Coronary artery (tissue), 2 donors: ENCODE data around the gene P2RX7.

Experiments
- DNase-seq: peaks from one replicate; pipeline ENCODE4 v3.0.0-alpha.2; 2017; ENCODE audit warnings: low spot score
- H3K27ac ChIP-seq, 2 donors: fragments of 200-600 bp; sonication (generic); one replicate each; pipeline ENCODE4 v1.5.1; 2016 to 2019
- H3K4me3 ChIP-seq: fragments of 200-600 bp; sonication (generic); 2 replicates; pipeline ENCODE4 v1.5.1; 2016; ENCODE audit warnings: mild to moderate bottlenecking, moderate library complexity
- CTCF ChIP-seq: fragments of 200-600 bp; sonication (generic); IDR thresholded peaks from one replicate; pipeline ENCODE4 v1.5.1; 2019; ENCODE audit warnings: antibody characterized with exemption

P2RX7 gene

GRCh38 chr12:121230538-121230907, 97.8 kb downstream of the P2RX7 start:
- Histone ChIP-seq H3K4me3 (no peak overlapping the region), H3K27ac (no peak overlapping the region)

DNA sequence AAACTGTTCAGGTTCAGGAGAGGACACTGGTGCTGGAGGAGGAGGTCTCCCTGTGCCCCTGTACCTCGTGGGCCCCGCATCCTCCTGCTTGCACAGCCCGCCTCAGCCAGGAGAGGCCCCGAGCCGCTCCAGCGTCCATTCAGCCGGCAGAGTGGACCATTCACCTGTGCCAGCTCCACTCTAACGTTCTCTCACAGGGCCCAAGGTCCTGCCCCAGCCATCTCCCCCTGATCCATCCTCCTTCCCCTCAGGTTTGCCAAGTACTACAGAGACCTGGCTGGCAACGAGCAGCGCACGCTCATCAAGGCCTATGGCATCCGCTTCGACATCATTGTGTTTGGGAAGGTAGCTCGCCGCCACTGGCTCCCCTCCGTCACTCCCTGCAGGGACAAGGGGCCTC, 99.5 kb downstream of the P2RX7 start:
- no peak for DNase-seq
- Histone ChIP-seq H3K4me3 (no peak overlapping the region), H3K27ac (no peak overlapping the region)
- no peak for TF ChIP-seq CTCF

More at GRCh38 chr12:121230538-121230907, 97.8 kb downstream of the P2RX7 start:
- TF ChIP-seq CTCF = no peak
- DNase-seq = no peak

GRCh38 chr12:121232977-121233627, 100.4 kb downstream of the P2RX7 start:
- no peak for DNase-seq
- Histone ChIP-seq H3K4me3 (no peak overlapping the region), H3K27ac (no peak overlapping the region)
- TF ChIP-seq CTCF = no peak

DNA sequence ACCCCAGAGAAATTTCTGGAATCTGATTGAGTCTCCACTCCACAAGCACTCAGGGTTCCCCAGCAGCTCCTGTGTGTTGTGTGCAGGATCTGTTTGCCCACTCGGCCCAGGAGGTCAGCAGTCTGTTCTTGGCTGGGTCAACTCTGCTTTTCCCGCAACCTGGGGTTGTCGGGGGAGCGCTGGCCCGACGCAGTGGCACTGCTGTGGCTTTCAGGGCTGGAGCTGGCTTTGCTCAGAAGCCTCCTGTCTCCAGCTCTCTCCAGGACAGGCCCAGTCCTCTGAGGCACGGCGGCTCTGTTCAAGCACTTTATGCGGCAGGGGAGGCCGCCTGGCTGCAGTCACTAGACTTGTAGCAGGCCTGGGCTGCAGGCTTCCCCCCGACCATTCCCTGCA, 100.9 kb downstream of the P2RX7 start:
- TF ChIP-seq CTCF = no peak
- H3K27ac ChIP-seq = no peak overlapping the region
- DNase-seq = no peak
- no peak overlapping the region for H3K4me3 ChIP-seq

DNA sequence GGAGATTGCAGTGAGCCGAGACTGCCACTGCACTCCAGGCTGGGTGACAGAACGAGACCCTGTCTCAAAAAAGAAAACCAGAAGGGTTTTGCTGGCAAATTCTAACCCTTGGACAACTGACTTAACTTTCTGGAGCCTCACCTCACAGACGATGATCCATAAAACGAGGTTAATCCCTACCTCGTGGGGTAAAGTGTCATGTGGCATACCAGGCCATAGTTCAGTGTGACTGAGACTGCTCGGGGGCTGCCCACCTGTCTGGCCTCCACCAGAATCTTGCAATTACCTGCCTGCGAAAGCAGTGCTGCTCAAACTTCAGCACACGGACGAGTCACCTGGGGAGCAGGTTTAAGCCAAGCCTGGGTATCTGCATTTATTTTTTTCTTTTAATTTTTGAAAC, 104.1 kb downstream of the P2RX7 start:
- no peak for DNase-seq

DNA sequence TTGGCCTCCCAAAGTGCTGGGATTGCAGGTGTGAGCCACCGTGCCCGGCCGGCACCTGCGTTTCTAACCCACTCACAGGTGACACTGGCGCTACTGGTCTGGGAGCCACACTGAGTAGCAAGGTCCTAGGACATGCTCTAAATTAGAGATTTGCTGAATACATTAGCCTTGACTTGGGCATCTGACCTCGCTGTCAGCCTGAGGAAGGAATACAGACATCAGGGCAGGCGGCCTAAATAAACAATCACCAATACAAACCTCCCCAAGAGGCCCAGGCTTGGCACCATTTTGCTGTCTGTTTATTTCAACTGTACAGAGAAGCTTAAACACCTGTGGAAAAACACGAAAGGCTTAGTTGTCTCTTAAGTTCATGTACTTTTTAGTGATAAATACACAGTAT, 104.7 kb downstream of the P2RX7 start:
- Histone ChIP-seq H3K27ac (no peak overlapping the region), H3K4me3 (no peak overlapping the region)
- DNase-seq = no peak
- TF ChIP-seq CTCF = no peak

More for the DNA sequence above, 104.1 kb downstream of the P2RX7 start:
- no peak for TF ChIP-seq CTCF
- H3K27ac ChIP-seq = no peak overlapping the region
- no peak overlapping the region for H3K4me3 ChIP-seq
